ENCODE measurements around the gene SHB. TPM values are rescaled to one million over a fixed set of nuclear protein-coding genes. Genes with fewer than 3 reads are reported as not detected.
A peak's percentile ranks its signal among the peaks of the same experiment; 100 is the strongest.

Gene SHB
- total and polyA plus RNA-seq, 2 of the 13 experiments (the other 11 are each of a cell fraction or from before 2014, with no cell fraction given): 19.4 to 20.7 TPM

DNA sequence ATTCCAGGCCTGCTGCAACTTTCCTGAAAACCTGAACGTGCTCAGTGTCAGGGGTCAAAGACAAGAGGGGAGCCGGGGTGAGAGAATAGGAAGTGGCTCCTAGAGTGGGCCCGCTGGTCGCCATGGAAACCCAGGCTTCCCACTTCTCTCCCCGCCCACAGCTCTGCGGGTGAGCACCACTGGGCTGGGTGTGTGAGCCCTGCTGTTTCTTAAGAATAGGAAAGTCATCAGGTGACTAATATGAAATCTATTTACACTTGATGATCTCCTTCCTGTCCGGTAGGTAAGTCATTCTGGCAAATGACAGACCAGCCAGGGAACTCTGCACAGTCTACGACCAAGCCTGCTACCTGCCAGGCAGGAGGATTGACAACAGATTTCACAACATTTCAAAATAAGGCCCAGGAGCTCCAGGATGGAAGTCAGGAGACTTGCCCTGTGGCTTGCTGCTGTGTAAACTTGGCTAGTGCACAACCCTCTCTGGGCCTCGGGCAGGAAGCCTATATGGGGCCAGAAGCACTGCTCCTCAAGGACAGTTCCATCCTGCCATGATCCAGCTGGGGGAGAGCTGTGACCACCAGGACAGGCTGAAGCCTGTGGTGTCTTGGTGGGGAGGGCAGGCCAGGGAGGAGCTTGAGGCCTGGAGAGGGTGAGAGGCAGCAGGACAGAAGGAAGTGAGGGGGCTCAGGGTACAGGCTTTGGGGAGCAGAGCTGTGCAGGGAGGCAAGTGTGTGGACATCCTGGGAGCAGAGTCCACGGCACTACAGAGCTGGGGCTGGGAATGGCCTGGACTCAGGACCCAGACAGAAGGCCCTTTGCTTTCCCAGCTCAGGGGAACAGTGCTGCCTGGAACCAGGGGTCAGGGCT is 60.6 kb downstream of the SHB start (continued):
- TF ChIP-seq ZNF713 (CRISPR knock-in tag; IDR thresholded peaks at IDR 0.05) (peak; percentile 51; the same call in 1 of the 2 replicates), ZNF839 (CRISPR knock-in tag; IDR thresholded peaks at IDR 0.05; ENCODE audit: borderline replicate concordance) (no peak), TAF1 (CRISPR knock-in tag; IDR thresholded peaks at IDR 0.05) (no peak), SMAD1 (CRISPR knock-in tag; IDR thresholded peaks at IDR 0.05; ENCODE audit: borderline replicate concordance, low read depth) (peak; percentile 81; the same call in 1 of the 2 replicates), MYNN (CRISPR knock-in tag; IDR thresholded peaks at IDR 0.05; ENCODE audit: low read depth) (no peak), YY1 (IDR thresholded peaks at IDR 0.05; ENCODE audit: insufficient read depth, insufficient replicate concordance, low read depth, low read length) (no peak), XRCC5 (optimal IDR thresholded peaks at IDR 0.05; ENCODE audit: low read length) (peak; percentile 65), HDAC1 (CRISPR knock-in tag; IDR thresholded peaks at IDR 0.05) (peak; percentile 82; the same call in 1 of the 2 replicates), ZSCAN9 (CRISPR knock-in tag; IDR thresholded peaks at IDR 0.05; ENCODE audit: borderline replicate concordance) (0 out of 2 replicates have a peak, but pooled peaks have one; percentile 39), ZNF747 (CRISPR knock-in tag; IDR thresholded peaks at IDR 0.05; ENCODE audit: borderline replicate concordance) (no peak; the same call in 1 of the 2 replicates), ZBTB26 (CRISPR knock-in tag; IDR thresholded peaks at IDR 0.05; ENCODE audit: borderline replicate concordance) (no peak), AKAP8 (CRISPR knock-in tag; IDR thresholded peaks at IDR 0.05) (peak; percentile 71; the same call in 1 of the 2 replicates), ZNF432 (CRISPR knock-in tag; IDR thresholded peaks at IDR 0.05; ENCODE audit: borderline replicate concordance) (no peak), KDM2A (CRISPR knock-in tag; IDR thresholded peaks at IDR 0.05; ENCODE audit: borderline replicate concordance, low read depth) (0 out of 2 replicates have a peak, but pooled peaks have one; percentile 23), FOXP1 (IDR thresholded peaks at IDR 0.05) (no peak), FOXP1 (CRISPR knock-in tag; IDR thresholded peaks at IDR 0.05) (peak; percentile 25; the same call in 1 of the 2 replicates), ZEB1 (IDR thresholded peaks at IDR 0.05; ENCODE audit: insufficient replicate concordance, low read depth) (peak; percentile 70), ZNF20 (CRISPR knock-in tag; IDR thresholded peaks at IDR 0.05) (no peak)
- TF ChIP-seq, protein P1, sequence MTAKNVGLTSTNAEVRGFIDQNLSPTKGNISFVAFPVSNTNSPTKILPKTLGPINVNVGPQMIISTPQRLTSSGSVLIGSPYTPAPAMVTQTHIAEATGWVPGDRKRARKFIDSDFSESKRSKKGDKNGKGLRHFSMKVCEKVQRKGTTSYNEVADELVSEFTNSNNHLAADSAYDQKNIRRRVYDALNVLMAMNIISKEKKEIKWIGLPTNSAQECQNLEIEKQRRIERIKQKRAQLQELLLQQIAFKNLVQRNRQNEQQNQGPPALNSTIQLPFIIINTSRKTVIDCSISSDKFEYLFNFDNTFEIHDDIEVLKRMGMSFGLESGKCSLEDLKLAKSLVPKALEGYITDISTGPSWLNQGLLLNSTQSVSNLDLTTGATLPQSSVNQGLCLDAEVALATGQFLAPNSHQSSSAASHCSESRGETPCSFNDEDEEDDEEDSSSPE (CRISPR knock-in tag; IDR thresholded peaks at IDR 0.05): peak; percentile 51; the same call in 1 of the 2 replicates
- TF ChIP-seq, protein P2, sequence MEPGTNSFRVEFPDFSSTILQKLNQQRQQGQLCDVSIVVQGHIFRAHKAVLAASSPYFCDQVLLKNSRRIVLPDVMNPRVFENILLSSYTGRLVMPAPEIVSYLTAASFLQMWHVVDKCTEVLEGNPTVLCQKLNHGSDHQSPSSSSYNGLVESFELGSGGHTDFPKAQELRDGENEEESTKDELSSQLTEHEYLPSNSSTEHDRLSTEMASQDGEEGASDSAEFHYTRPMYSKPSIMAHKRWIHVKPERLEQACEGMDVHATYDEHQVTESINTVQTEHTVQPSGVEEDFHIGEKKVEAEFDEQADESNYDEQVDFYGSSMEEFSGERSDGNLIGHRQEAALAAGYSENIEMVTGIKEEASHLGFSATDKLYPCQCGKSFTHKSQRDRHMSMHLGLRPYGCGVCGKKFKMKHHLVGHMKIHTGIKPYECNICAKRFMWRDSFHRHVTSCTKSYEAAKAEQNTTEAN (CRISPR knock-in tag; conservative IDR thresholded peaks at IDR 0.05): no peak
- TF ChIP-seq, protein P3, sequence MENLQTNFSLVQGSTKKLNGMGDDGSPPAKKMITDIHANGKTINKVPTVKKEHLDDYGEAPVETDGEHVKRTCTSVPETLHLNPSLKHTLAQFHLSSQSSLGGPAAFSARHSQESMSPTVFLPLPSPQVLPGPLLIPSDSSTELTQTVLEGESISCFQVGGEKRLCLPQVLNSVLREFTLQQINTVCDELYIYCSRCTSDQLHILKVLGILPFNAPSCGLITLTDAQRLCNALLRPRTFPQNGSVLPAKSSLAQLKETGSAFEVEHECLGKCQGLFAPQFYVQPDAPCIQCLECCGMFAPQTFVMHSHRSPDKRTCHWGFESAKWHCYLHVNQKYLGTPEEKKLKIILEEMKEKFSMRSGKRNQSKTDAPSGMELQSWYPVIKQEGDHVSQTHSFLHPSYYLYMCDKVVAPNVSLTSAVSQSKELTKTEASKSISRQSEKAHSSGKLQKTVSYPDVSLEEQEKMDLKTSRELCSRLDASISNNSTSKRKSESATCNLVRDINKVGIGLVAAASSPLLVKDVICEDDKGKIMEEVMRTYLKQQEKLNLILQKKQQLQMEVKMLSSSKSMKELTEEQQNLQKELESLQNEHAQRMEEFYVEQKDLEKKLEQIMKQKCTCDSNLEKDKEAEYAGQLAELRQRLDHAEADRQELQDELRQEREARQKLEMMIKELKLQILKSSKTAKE (CRISPR knock-in tag; IDR thresholded peaks at IDR 0.05; ENCODE audit: borderline replicate concordance): peak; percentile 13; the same call in 1 of the 2 replicates

All from HepG2 (cell line).